GM13976 (cell line): Measurements from ENCODE around the gene ARMS2.

ENCODE experiments used
- DNase-seq: peaks from one replicate; pipeline ENCODE4 v3.0.0; 2012; ENCODE audit warnings: low spot score
- in situ Hi-C: fragments of 300-500 bp; cut with MboI; formaldehyde crosslinking; loops from one replicate; pipeline ENCODE4 v1.12.0; 2022; ENCODE audit warnings: low sequenced_read_pairs, mixed read lengths, inconsistent platforms; ENCODE audit not compliant: unreplicated experiment
- TF ChIP-seq, protein P1 (sequence below): IDR thresholded peaks from 2 replicates; pipeline ENCODE4 v1.5.1; 2012; ENCODE audit warnings: borderline replicate concordance, mild to moderate bottlenecking; ENCODE audit not compliant: insufficient read depth; ENCODE audit errors: extremely low read depth, missing control alignments, control extremely low read depth

The ARMS2 gene

DNA sequence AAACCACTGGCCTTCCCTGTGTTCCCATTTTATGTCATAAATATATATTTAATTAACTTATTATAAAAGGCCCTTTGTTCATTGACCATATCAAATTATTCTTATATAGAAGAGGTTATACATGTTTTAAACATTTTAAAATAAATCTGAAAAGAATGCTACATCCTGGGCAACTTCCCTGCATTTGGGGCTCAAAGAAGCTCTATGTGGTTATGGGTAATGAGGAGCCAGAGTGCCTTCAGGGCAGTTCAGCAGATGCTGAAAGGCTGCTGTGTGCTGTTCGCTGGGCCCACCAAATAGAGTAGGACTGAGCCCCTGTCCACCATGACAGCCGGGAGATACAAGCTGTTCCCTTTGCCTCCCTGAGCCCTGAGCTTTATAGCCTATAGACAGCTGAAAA lies 42.8 kb downstream of the ARMS2 start:
- in situ Hi-C loops = no loop called here
- TF ChIP-seq, protein P1, sequence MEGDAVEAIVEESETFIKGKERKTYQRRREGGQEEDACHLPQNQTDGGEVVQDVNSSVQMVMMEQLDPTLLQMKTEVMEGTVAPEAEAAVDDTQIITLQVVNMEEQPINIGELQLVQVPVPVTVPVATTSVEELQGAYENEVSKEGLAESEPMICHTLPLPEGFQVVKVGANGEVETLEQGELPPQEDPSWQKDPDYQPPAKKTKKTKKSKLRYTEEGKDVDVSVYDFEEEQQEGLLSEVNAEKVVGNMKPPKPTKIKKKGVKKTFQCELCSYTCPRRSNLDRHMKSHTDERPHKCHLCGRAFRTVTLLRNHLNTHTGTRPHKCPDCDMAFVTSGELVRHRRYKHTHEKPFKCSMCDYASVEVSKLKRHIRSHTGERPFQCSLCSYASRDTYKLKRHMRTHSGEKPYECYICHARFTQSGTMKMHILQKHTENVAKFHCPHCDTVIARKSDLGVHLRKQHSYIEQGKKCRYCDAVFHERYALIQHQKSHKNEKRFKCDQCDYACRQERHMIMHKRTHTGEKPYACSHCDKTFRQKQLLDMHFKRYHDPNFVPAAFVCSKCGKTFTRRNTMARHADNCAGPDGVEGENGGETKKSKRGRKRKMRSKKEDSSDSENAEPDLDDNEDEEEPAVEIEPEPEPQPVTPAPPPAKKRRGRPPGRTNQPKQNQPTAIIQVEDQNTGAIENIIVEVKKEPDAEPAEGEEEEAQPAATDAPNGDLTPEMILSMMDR = no peak
- DNase-seq = no peak

- DNase-seq = no peak
- in situ Hi-C loops = no loop called here
- TF ChIP-seq, protein P1 = no peak
Measured at GRCh38 chr10:122498521-122498920, 44.1 kb downstream of the ARMS2 start.

- DNase-seq = no peak
- in situ Hi-C loops = no loop called here
- TF ChIP-seq, protein P1 = no peak
Measured at GRCh38 chr10:122499012-122499411, 44.6 kb downstream of the ARMS2 start.

DNA sequence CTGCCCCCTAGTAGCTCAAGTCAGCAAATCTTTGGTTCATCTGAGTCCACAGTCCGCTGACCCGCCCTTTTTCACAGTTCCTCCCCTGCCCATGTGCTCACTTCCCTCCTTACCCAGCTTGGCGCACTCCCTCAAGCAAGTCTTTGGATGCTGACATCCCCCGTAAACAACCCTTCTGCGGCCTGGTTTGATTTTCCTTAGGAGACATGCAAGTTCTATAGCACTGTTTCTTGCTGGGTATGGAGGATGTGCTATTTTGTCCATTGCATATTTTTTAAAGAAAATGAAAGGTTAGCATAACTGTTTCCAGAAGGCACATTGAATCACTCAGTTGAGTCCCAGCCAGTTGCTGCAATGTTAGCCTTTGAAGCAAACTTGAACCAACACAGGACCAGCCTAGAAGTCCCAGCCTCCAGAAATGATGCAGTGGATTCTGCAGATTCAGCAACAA lies 45.1 kb downstream of the ARMS2 start:
- DNase-seq = no peak
- TF ChIP-seq, protein P1 = no peak

DNA sequence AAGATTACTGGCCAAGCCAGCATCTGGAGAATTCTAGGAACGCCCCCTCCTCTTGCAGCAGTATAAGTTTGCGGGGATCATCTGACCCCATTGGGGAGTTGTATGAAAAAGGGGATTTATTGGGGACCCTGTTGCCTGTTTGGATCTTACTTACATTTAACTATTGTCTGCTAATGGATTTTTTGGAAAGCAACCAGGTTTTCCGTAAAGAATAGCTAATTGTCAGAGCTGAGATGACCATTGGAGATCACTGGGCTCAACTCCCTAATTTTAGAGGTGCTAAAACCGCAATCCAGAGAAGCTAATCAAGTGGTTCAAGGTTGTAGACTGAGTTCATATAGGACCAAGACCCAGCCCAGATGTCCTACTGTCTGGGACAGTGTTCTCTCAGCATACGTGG lies 45.7 kb downstream of the ARMS2 start:
- TF ChIP-seq, protein P1 = no peak
- in situ Hi-C loops = no loop called here
- no peak for DNase-seq

More for the DNA sequence above, 45.1 kb downstream of the ARMS2 start:
- in situ Hi-C loops = no loop called here

GRCh38 chr10:122500726-122501125 lies 46.3 kb downstream of the ARMS2 start:
- in situ Hi-C loops = no loop called here
- no peak for DNase-seq
- TF ChIP-seq, protein P1 = no peak

GRCh38 chr10:122503012-122503411 lies 48.6 kb downstream of the ARMS2 start:
- no peak for DNase-seq
- TF ChIP-seq, protein P1 = no peak
- in situ Hi-C loops = no loop called here
